Smooth muscle cell (in vitro differentiated cells): ENCODE data around the gene MALRD1. TPM values are rescaled to one million over a fixed set of nuclear protein-coding genes. Genes with fewer than 3 reads are reported as not detected.

ENCODE experiments used
- DNase-seq: peaks from one replicate; lab custom pipeline; 2025; ENCODE audit not compliant: unreplicated experiment; lab: John Stamatoyannopoulos, UW
- H2AFZ ChIP-seq: fragments of 200-600 bp; sonication (generic); 2 replicates; pipeline ENCODE4 v1.6.0; 2016; ENCODE audit warnings: antibody characterized with exemption, low read depth, mild to moderate bottlenecking
- H3F3A ChIP-seq: fragments of 200-600 bp; sonication (generic); 2 replicates; pipeline ENCODE4 v1.6.0; 2017; ENCODE audit warnings: antibody characterized with exemption, low read depth
- H3K27ac ChIP-seq: fragments of 200-600 bp; sonication (generic); 2 replicates; pipeline ENCODE4 v1.5.1; 2016; ENCODE audit warnings: low read depth, mild to moderate bottlenecking
- H3K27me3 ChIP-seq: fragments of 200-600 bp; sonication (generic); 2 replicates; pipeline ENCODE4 v1.6.1; 2016; ENCODE audit warnings: low read depth, mild to moderate bottlenecking
- H3K36me3 ChIP-seq: fragments of 200-600 bp; sonication (generic); 2 replicates; pipeline ENCODE4 v1.5.1; 2016; ENCODE audit warnings: low read depth
- H3K4me1 ChIP-seq: fragments of 200-600 bp; sonication (generic); 2 replicates; pipeline ENCODE4 v1.5.1; 2016; ENCODE audit warnings: low read depth
- H3K4me2 ChIP-seq: fragments of 200-600 bp; sonication (generic); 2 replicates; pipeline ENCODE4 v1.6.0; 2016; ENCODE audit warnings: mild to moderate bottlenecking
- H3K4me3 ChIP-seq: fragments of 200-600 bp; sonication (generic); 2 replicates; pipeline ENCODE4 v1.5.1; 2016; ENCODE audit warnings: mild to moderate bottlenecking
- H3K79me2 ChIP-seq: fragments of 200-600 bp; sonication (generic); 2 replicates; pipeline ENCODE4 v1.6.0; 2016; ENCODE audit warnings: low read depth, mild to moderate bottlenecking
- H3K9ac ChIP-seq: fragments of 200-600 bp; sonication (generic); 2 replicates; pipeline ENCODE4 v1.6.0; 2016; ENCODE audit warnings: low read depth
- H3K9me3 ChIP-seq: fragments of 200-600 bp; sonication (generic); replicated peaks from 2 replicates; pipeline ENCODE4 v1.5.1; 2016; ENCODE audit warnings: low read depth
- H4K20me1 ChIP-seq: fragments of 200-600 bp; sonication (generic); 2 replicates; pipeline ENCODE4 v1.6.0; 2016; ENCODE audit warnings: low read depth
- WGBS: methylation state at CpG from one replicate; pipeline ENCODE4 v1.1.7; 2016; ENCODE audit warnings: low lambda C conversion rate; 5-methylcytosine and 5-hydroxymethylcytosine counted together
- polyA plus RNA-seq: library from polyadenylated mRNA; unstranded; fragments of >200 nt; fragmentation: Nextera tagmentation; extraction: Ambion mirVana; gene quantifications from 2 replicates; pipeline ENCODE4 v1.2.1, GENCODE V29; 2016
- total RNA-seq: library from RNA; depleted of rRNA; stranded (reverse); fragments of >200 nt; gene quantifications from 2 replicates; pipeline ENCODE4 v1.2.3, GENCODE V29; 2014
- TF ChIP-seq, protein P1 (sequence below): fragments of 200-600 bp; sonication (generic); IDR thresholded peaks from 2 replicates; pipeline ENCODE4 v1.5.1; 2017; ENCODE audit warnings: borderline replicate concordance, mild to moderate bottlenecking, antibody characterized with exemption; ENCODE audit not compliant: insufficient read depth, poor library complexity, severe bottlenecking

MALRD1 gene
- total and polyA plus RNA-seq, 2 experiments from 2014 or later, result 1.9 TPM; not detected in 1

DNA sequence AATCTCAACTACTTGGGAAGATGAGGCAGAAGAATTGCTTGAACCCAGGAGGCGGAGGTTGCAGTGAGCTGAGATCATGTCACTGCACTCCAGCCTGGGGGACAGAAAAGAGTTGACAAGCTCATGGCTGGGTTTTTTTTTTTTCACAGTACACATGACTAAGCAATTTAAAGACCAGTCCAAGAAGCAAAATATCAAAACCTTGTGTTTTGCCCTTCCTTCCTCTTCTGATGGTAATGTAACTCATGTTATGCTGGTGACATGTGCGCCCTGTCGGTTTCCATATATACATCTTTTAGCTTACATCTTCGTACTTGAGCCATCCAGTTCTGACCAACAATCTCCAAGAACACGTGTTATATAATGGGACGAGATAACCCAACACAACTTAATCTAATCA lies 530.0 kb downstream of the MALRD1 start:
- Histone ChIP-seq H3K9ac (no peak overlapping the region), H3K9me3 (no peaks in the 10 kb centered on the region), H3K27me3 (no peaks in the 10 kb centered on the region), H3K79me2 (no peaks in the 10 kb centered on the region), H3K4me2 (no peak overlapping the region), H3K4me1 (peaks cover 8% of the 10 kb centered on the region), H3K27ac (no peak overlapping the region), H3F3A (no peaks in the 10 kb centered on the region), H3K4me3 (no peak overlapping the region), H2AFZ (no peak overlapping the region), H4K20me1 (no peaks in the 10 kb centered on the region), H3K36me3 (no peaks in the 10 kb centered on the region)
- 96% methylated on average over 6 of the region's 6 CpGs for WGBS
- no peak for DNase-seq
- TF ChIP-seq, protein P1, sequence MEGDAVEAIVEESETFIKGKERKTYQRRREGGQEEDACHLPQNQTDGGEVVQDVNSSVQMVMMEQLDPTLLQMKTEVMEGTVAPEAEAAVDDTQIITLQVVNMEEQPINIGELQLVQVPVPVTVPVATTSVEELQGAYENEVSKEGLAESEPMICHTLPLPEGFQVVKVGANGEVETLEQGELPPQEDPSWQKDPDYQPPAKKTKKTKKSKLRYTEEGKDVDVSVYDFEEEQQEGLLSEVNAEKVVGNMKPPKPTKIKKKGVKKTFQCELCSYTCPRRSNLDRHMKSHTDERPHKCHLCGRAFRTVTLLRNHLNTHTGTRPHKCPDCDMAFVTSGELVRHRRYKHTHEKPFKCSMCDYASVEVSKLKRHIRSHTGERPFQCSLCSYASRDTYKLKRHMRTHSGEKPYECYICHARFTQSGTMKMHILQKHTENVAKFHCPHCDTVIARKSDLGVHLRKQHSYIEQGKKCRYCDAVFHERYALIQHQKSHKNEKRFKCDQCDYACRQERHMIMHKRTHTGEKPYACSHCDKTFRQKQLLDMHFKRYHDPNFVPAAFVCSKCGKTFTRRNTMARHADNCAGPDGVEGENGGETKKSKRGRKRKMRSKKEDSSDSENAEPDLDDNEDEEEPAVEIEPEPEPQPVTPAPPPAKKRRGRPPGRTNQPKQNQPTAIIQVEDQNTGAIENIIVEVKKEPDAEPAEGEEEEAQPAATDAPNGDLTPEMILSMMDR, result no peak

DNA sequence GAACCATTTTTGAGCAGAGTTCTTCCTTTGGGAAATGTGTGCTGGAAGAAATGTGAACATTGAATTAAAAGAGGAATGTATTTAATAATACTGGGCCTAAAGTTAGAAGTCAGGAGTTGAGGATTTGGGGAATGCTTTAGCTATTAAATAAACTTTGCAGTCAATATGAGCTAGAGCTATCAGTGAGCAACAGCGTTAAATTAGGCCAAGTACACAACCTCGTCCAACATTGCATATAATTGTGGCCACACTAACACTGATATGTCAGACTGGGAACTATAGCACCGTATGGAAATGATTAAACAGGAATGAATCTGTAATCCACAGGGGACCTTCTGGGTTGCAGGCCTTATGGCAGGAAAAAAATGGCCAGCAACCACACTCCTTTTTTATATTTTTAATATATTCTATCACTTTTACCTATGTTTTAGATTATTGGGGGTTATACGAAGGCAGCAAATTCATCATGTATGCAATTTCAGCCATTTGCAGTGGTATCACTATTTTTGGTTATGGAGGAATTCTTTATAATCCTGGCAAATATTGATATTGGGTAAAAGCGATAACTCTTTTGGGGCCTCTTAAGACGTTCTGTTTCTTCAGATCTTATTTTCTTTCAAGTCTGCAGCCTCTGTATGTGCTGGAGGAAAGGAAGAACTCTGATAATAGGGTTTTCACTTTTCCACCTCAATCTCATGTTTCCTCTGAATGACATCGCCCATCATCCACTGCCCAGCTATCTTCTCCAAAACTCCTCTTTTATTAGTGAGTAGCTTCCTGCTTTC lies 531.4 kb downstream of the MALRD1 start:
- Histone ChIP-seq H3K4me1 (peaks cover 8% of the 10 kb centered on the region), H3K27ac (no peak overlapping the region), H2AFZ (no peak overlapping the region), H3K4me3 (no peak overlapping the region), H3K9me3 (no peaks in the 10 kb centered on the region), H3K9ac (no peak overlapping the region), H4K20me1 (no peaks in the 10 kb centered on the region), H3K79me2 (no peaks in the 10 kb centered on the region), H3K4me2 (no peak overlapping the region), H3K27me3 (no peaks in the 10 kb centered on the region), H3F3A (no peaks in the 10 kb centered on the region), H3K36me3 (no peaks in the 10 kb centered on the region)
- DNase-seq, result no peak
- WGBS, result 73% methylated on average over 7 of the region's 7 CpGs
- TF ChIP-seq, protein P1, result no peak

DNA sequence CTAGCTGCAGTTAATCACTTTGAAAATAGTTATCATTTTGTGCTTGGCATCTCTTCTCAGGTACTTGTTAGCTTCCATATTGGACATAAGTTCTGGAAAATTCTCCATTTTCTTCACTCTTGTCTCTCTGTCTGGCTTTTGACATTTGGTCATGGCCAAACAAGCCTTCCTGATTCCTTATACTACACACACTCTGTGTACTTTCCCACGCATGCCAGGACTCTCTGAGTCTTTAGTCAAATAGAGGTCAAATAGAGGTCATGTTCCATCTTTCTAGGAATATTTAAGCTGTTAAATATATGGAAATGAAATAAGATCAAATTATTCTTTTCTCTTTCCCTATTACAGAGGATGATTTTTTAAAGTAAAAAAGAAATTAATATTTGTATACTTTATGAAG lies 532.1 kb downstream of the MALRD1 start:
- H2AFZ ChIP-seq, result no peak overlapping the region
- H3K79me2 ChIP-seq, result no peaks in the 10 kb centered on the region
- no peaks in the 10 kb centered on the region for H3K36me3 ChIP-seq
- no peaks in the 10 kb centered on the region for H3F3A ChIP-seq
- H3K27me3 ChIP-seq, result no peaks in the 10 kb centered on the region
- no peaks in the 10 kb centered on the region for H4K20me1 ChIP-seq
- H3K9me3 ChIP-seq, result no peaks in the 10 kb centered on the region
- no peak overlapping the region for H3K4me3 ChIP-seq
- no peak overlapping the region for H3K27ac ChIP-seq
- H3K4me2 ChIP-seq, result no peak overlapping the region
- WGBS, result 85% methylated on average over 1 of the region's 1 CpG
- H3K9ac ChIP-seq, result no peak overlapping the region
- peaks cover 8% of the 10 kb centered on the region for H3K4me1 ChIP-seq
- TF ChIP-seq, protein P1, result no peak
- DNase-seq, result no peak

DNA sequence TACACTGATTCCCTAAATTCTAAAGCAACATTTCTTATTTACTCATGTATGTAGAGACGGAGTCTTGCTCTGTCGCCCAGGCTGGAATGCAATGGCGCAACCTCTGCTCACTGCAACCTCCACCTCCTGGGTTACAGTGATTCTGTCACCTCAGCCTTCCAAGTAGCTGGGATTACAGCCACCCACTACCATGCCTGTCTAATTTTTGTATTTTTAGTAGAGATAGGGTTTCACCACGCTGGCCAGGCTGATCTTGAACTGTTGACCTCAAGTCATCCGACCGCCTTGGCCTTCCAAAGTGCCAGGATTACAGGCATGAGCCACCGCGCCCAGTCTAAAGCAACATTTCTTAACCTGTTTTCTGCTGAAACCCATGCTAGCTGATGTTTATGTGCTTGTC lies 540.0 kb downstream of the MALRD1 start:
- H3K9me3 ChIP-seq, result no peaks in the 10 kb centered on the region
- H3K4me3 ChIP-seq, result no peak overlapping the region
- 90% methylated on average over 8 of the region's 8 CpGs for WGBS
- no peaks in the 10 kb centered on the region for H3K27me3 ChIP-seq
- no peak overlapping the region for H2AFZ ChIP-seq
- TF ChIP-seq, protein P1, result no peak
- no peak overlapping the region for H3K9ac ChIP-seq
- H3K79me2 ChIP-seq, result no peaks in the 10 kb centered on the region
- no peaks in the 10 kb centered on the region for H4K20me1 ChIP-seq
- H3F3A ChIP-seq, result no peaks in the 10 kb centered on the region
- H3K36me3 ChIP-seq, result no peaks in the 10 kb centered on the region
- no peak for DNase-seq
- H3K4me1 ChIP-seq, result no peaks in the 10 kb centered on the region
- no peak overlapping the region for H3K27ac ChIP-seq
- H3K4me2 ChIP-seq, result no peak overlapping the region
